H9 (cell line): ENCODE measurements around the gene RBMS3. TPM values are rescaled to one million over a fixed set of nuclear protein-coding genes. Genes with fewer than 3 reads are reported as not detected.

ENCODE experiments used
- DNase-seq: peaks from one replicate; pipeline ENCODE4 v3.0.0-alpha.2; 2017
- H2AFZ ChIP-seq: one replicate; pipeline ENCODE4 v1.6.1; 2013; ENCODE audit warnings: mild to moderate bottlenecking, low read length, control low read depth, moderate library complexity
- H2AK5ac ChIP-seq: 2 replicates; pipeline ENCODE4 v1.6.1; 2013; ENCODE audit warnings: low read length, control low read depth, mixed read lengths; ENCODE audit not compliant: insufficient read length
- H2BK120ac ChIP-seq: one replicate; pipeline ENCODE4 v1.6.1; 2013; ENCODE audit warnings: low read depth, mild to moderate bottlenecking, low read length, control low read depth, inconsistent platforms; ENCODE audit not compliant: poor library complexity, severe bottlenecking
- H2BK12ac ChIP-seq: 2 replicates; pipeline ENCODE4 v1.6.1; 2013; ENCODE audit warnings: low read length, control low read depth, mixed read lengths, low read depth; ENCODE audit not compliant: insufficient read length
- H2BK15ac ChIP-seq: 2 replicates; pipeline ENCODE4 v1.6.1; 2013; ENCODE audit warnings: low read depth, low read length, control low read depth
- H2BK20ac ChIP-seq: one replicate; pipeline ENCODE4 v1.6.1; 2013; ENCODE audit warnings: low read depth, mild to moderate bottlenecking, low read length, control low read depth, inconsistent platforms; ENCODE audit not compliant: poor library complexity, severe bottlenecking
- H2BK5ac ChIP-seq: 2 replicates; pipeline ENCODE4 v1.6.1; 2013; ENCODE audit warnings: low read length, control low read depth, mixed read lengths; ENCODE audit not compliant: insufficient read length
- H3K14ac ChIP-seq: 2 replicates; pipeline ENCODE4 v1.6.1; 2013; ENCODE audit warnings: low read length, control low read depth; ENCODE audit not compliant: insufficient read depth
- H3K18ac ChIP-seq: 2 replicates; pipeline ENCODE4 v1.6.1; 2013; ENCODE audit warnings: low read depth, mild to moderate bottlenecking, mixed read lengths, low read length, control low read depth; ENCODE audit not compliant: insufficient read length
- H3K23ac ChIP-seq: 2 replicates; pipeline ENCODE4 v1.6.1; 2013; ENCODE audit warnings: low read length, control low read depth, mixed read lengths, low read depth; ENCODE audit not compliant: insufficient read length
- H3K23me2 ChIP-seq: 2 replicates; pipeline ENCODE4 v1.6.1; 2013; ENCODE audit warnings: low read depth, mild to moderate bottlenecking, mixed read lengths, low read length, control low read depth; ENCODE audit not compliant: insufficient read length, poor library complexity, severe bottlenecking
- H3K27ac ChIP-seq: 2 replicates; pipeline ENCODE4 v1.5.1; 2013; ENCODE audit warnings: low read length, control low read depth, mixed read lengths, low read depth; ENCODE audit not compliant: insufficient read length
- H3K27me3 ChIP-seq: 2 replicates; pipeline ENCODE4 v1.6.1; 2013; ENCODE audit warnings: low read length, control low read depth, inconsistent platforms; ENCODE audit not compliant: insufficient read depth
- H3K4ac ChIP-seq: 2 replicates; pipeline ENCODE4 v1.6.1; 2013; ENCODE audit warnings: low read depth, mild to moderate bottlenecking, control low read depth, inconsistent platforms, low read length, moderate library complexity
- H3K4me1 ChIP-seq: 2 replicates; pipeline ENCODE4 v1.6.1; 2013; ENCODE audit warnings: low read length, control low read depth, inconsistent platforms; ENCODE audit not compliant: insufficient read depth
- H3K4me2 ChIP-seq: 2 replicates; pipeline ENCODE4 v1.6.1; 2013; ENCODE audit warnings: low read length, control low read depth, mixed read lengths; ENCODE audit not compliant: insufficient read length, insufficient read depth
- H3K56ac ChIP-seq: 2 replicates; pipeline ENCODE4 v1.6.1; 2013; ENCODE audit warnings: low read depth, mild to moderate bottlenecking, mixed read lengths, low read length, control low read depth; ENCODE audit not compliant: insufficient read length
- H3K79me1 ChIP-seq: 2 replicates; pipeline ENCODE4 v1.6.1; 2013; ENCODE audit warnings: low read depth, mild to moderate bottlenecking, moderate library complexity, low read length, control low read depth, inconsistent platforms; ENCODE audit not compliant: insufficient read depth, poor library complexity, severe bottlenecking
- H3K79me2 ChIP-seq: 2 replicates; pipeline ENCODE4 v1.6.1; 2013; ENCODE audit warnings: low read length, control low read depth, inconsistent platforms; ENCODE audit not compliant: insufficient read depth
- H3K9ac ChIP-seq: 2 replicates; pipeline ENCODE4 v1.6.1; 2013; ENCODE audit warnings: low read length, control low read depth, mixed read lengths; ENCODE audit not compliant: insufficient read length; ENCODE audit errors: extremely low read depth
- H3K9me3 ChIP-seq: one replicate; pipeline ENCODE4 v1.6.1; 2013; ENCODE audit warnings: low read depth, low read length, inconsistent platforms; ENCODE audit not compliant: control insufficient read depth
- H3T11ph ChIP-seq: one replicate; pipeline ENCODE4 v1.6.1; 2013; ENCODE audit warnings: mild to moderate bottlenecking, low read length, control low read depth, inconsistent platforms
- H4K20me1 ChIP-seq: one replicate; pipeline ENCODE4 v1.6.1; 2013; ENCODE audit not compliant: control insufficient read depth, insufficient read length, insufficient read depth
- H4K5ac ChIP-seq: 2 replicates; pipeline ENCODE4 v1.6.1; 2013; ENCODE audit warnings: low read depth, mild to moderate bottlenecking, mixed read lengths, low read length, control low read depth; ENCODE audit not compliant: insufficient read length
- H4K8ac ChIP-seq: replicated peaks from 2 replicates; pipeline ENCODE4 v1.6.1; 2013; ENCODE audit warnings: low read length, control low read depth, mixed read lengths, low read depth; ENCODE audit not compliant: insufficient read length
- H4K91ac ChIP-seq: 2 replicates; pipeline ENCODE4 v1.6.1; 2013; ENCODE audit warnings: low read depth, mild to moderate bottlenecking, moderate library complexity, mixed read lengths, low read length, control low read depth; ENCODE audit not compliant: insufficient read length
- H3K27ac Mint-ChIP-seq, 3 experiments: 2 replicates in 2 of 3; 3 replicates in 1 of 3; pipeline ENCODE4 v1.8.0; 2020 to 2021; ENCODE audit warnings: mixed read lengths in 3 of 3, mild to moderate bottlenecking in 1 of 3, moderate library complexity in 1 of 3
- H3K27me3 Mint-ChIP-seq: 2 replicates; pipeline ENCODE4 v1.8.0; 2021; ENCODE audit warnings: low read depth, mild to moderate bottlenecking, moderate library complexity, mixed read lengths
- H3K36me3 Mint-ChIP-seq, 3 experiments: 2 replicates in 2 of 3; 3 replicates in 1 of 3; pipeline ENCODE4 v1.8.0; 2020 to 2021; ENCODE audit warnings: low read depth in 3 of 3, mixed read lengths in 3 of 3; ENCODE audit not compliant: insufficient read depth in 1 of 3
- H3K4me1 Mint-ChIP-seq, 2 experiments: 2 replicates each; pipeline ENCODE4 v1.8.0; 2020; ENCODE audit warnings: mixed read lengths in 2 of 2
- H3K4me3 Mint-ChIP-seq, 2 experiments: 2 replicates in 1 of 2; 3 replicates in 1 of 2; pipeline ENCODE4 v1.8.0; 2020 to 2021; ENCODE audit warnings: mild to moderate bottlenecking in 2 of 2, mixed read lengths in 2 of 2, moderate library complexity in 1 of 2
- H3K9me3 Mint-ChIP-seq, 2 experiments: 2 replicates in 1 of 2; 3 replicates in 1 of 2; pipeline ENCODE4 v1.8.0; 2020; ENCODE audit warnings: mild to moderate bottlenecking in 2 of 2, mixed read lengths in 2 of 2, moderate library complexity in 1 of 2
- CTCF ChIP-seq: fragments of 200-600 bp; sonication (generic); conservative IDR thresholded peaks from 3 replicates; pipeline ENCODE4 v1.8.0; 2021; ENCODE audit warnings: antibody characterized with exemption, mild to moderate bottlenecking
- WGBS: extraction: QIAGEN DNeasy Blood & Tissue Kit; methylation state at CpG from one replicate; pipeline ENCODE4 v1.1.7; 2013; ENCODE audit warnings: missing lambda C conversion rate, low lambda C conversion rate, mixed read lengths; ENCODE audit not compliant: insufficient read length; ENCODE audit errors: extremely low coverage; 5-methylcytosine and 5-hydroxymethylcytosine counted together
- total RNA-seq: library from RNA; stranded (reverse); gene quantifications from 2 replicates; pipeline ENCODE4 v1.2.1, GENCODE V29; 2021

The RBMS3 gene
- total RNA-seq, 1 experiment from 2014 or later: 8.1 TPM

- 100% methylated on average over 1 of the region's 5 CpGs for whole genome bisulfite sequencing
- H3K79me1 ChIP-seq: no peaks in the 10 kb centered on the region
- H2BK120ac ChIP-seq: no peak overlapping the region
- no peaks in the 10 kb centered on the region for H3K9me3 ChIP-seq
- H3K56ac ChIP-seq: no peak overlapping the region
- H2BK12ac ChIP-seq: no peak overlapping the region
- H3K23ac ChIP-seq: no peak overlapping the region
- H3K9me3 Mint-ChIP-seq: no peaks in the 10 kb centered on the region
- no peak overlapping the region for H3T11ph ChIP-seq
- H3K14ac ChIP-seq: no peak overlapping the region
- no peak overlapping the region for H3K4me3 Mint-ChIP-seq
- H4K20me1 ChIP-seq: no peaks in the 10 kb centered on the region
- H3K9ac ChIP-seq: no peak overlapping the region
- H3K23me2 ChIP-seq: peaks cover under 1% of the 10 kb centered on the region
- TF ChIP-seq CTCF: no peak
- DNase-seq: no peak
- peaks cover 16% of the 10 kb centered on the region; the same call in 1 of the 2 replicates for H3K4me1 ChIP-seq
- no peak overlapping the region for H2BK20ac ChIP-seq
- H2AK5ac ChIP-seq: no peak overlapping the region
- H3K18ac ChIP-seq: no peak overlapping the region
- H4K91ac ChIP-seq: no peak overlapping the region
- H3K36me3 Mint-ChIP-seq: no peaks in the 10 kb centered on the region
- peaks cover 53 to 69% of the 10 kb centered on the region in 2 experiments for H3K4me1 Mint-ChIP-seq
- no peak overlapping the region for H3K4me2 ChIP-seq
- H3K79me2 ChIP-seq: no peaks in the 10 kb centered on the region
- no peak overlapping the region for H2BK5ac ChIP-seq
- no peaks in the 10 kb centered on the region for H3K27me3 ChIP-seq
- no peak overlapping the region for H4K5ac ChIP-seq
- no peaks in the 10 kb centered on the region for H3K27me3 Mint-ChIP-seq
- H3K27ac Mint-ChIP-seq: peak overlapping the region in 2 of 3 experiments; percentile 44 to 50; a peak in 1 of 7 replicates
- no peak overlapping the region for H2BK15ac ChIP-seq
- no peak overlapping the region for H2AFZ ChIP-seq
- H3K4ac ChIP-seq: no peak overlapping the region
- no peak overlapping the region for H4K8ac ChIP-seq
- H3K27ac ChIP-seq: no peak overlapping the region
Measured at GRCh38 chr3:29286478-29287240, 5.8 kb downstream of the RBMS3 start.
